SW 1271 (cell line): ENCODE results near the gene TMPRSS7.
"Not testable (repeated sequence)": the region's sequence is repeated elsewhere in the genome, so short reads cannot be mapped to it uniquely, and the experiment has no call there.

Experiments used
- DNase-seq, 2 experiments: peaks; one replicate each; lab custom pipeline; 2025; lab: John Stamatoyannopoulos, UW

TMPRSS7 gene

GRCh38 chr3:112013058-112013783 is 21.3 kb upstream of the TMPRSS7 start:
- DNase-seq = peak in 1 of 2 experiments; percentile 34

- DNase-seq = no peak
Observed at GRCh38 chr3:112013784-112014143, 20.8 kb upstream of the TMPRSS7 start.

- DNase-seq = no peak
Observed at GRCh38 chr3:112017091-112017490, 17.4 kb upstream of the TMPRSS7 start.

GRCh38 chr3:112018712-112019111 is 15.8 kb upstream of the TMPRSS7 start:
- no peak for DNase-seq

- no peak for DNase-seq
Observed at GRCh38 chr3:112019716-112020115, 14.8 kb upstream of the TMPRSS7 start.

GRCh38 chr3:112020674-112021085 is 13.9 kb upstream of the TMPRSS7 start:
- DNase-seq = no peak

- DNase-seq = no peak
Observed at GRCh38 chr3:112027142-112027541, 7.4 kb upstream of the TMPRSS7 start.

- no peak for DNase-seq
Observed at GRCh38 chr3:112027826-112028225, 6.7 kb upstream of the TMPRSS7 start.

- DNase-seq = no peak
Observed at GRCh38 chr3:112030901-112031300, 3.6 kb upstream of the TMPRSS7 start.

GRCh38 chr3:112032098-112032731 is 2.3 kb upstream of the TMPRSS7 start:
- DNase-seq = no peak

GRCh38 chr3:112035241-112035640 is 705 bp downstream of the TMPRSS7 start:
- DNase-seq = no peak

- DNase-seq = not testable (repeated sequence)
Observed at GRCh38 chr3:112037194-112037593, 2.7 kb downstream of the TMPRSS7 start.

- DNase-seq = no peak
Observed at GRCh38 chr3:112038863-112039262, 4.3 kb downstream of the TMPRSS7 start.

- no peak for DNase-seq
Observed at GRCh38 chr3:112041321-112041720, 6.8 kb downstream of the TMPRSS7 start.

- DNase-seq = no peak
Observed at GRCh38 chr3:112042842-112043280, 8.3 kb downstream of the TMPRSS7 start.

GRCh38 chr3:112043621-112044201 is 9.2 kb downstream of the TMPRSS7 start:
- DNase-seq = peak; percentile 31 to 77

- no peak for DNase-seq
Observed at GRCh38 chr3:112046599-112046998, 12.1 kb downstream of the TMPRSS7 start.

- DNase-seq = no peak
Observed at GRCh38 chr3:112047264-112047663, 12.7 kb downstream of the TMPRSS7 start.

- DNase-seq = no peak
Observed at GRCh38 chr3:112048911-112049310, 14.4 kb downstream of the TMPRSS7 start.

GRCh38 chr3:112053229-112053628 is 18.7 kb downstream of the TMPRSS7 start:
- no peak for DNase-seq

GRCh38 chr3:112056451-112056929 is 22.0 kb downstream of the TMPRSS7 start:
- no peak for DNase-seq

- DNase-seq = no peak
Observed at GRCh38 chr3:112059497-112059896, 25.0 kb downstream of the TMPRSS7 start.

GRCh38 chr3:112061152-112061551 is 26.6 kb downstream of the TMPRSS7 start:
- no peak for DNase-seq
